ENCODE data around the gene FPGT. TPM values are rescaled to one million over a fixed set of nuclear protein-coding genes. Genes with fewer than 3 reads are reported as not detected.

The FPGT gene
- total and polyA plus RNA-seq, 2 of the 8 experiments (the other 6 are each of a cell fraction or from before 2014, with no cell fraction given): 1.3 to 4.1 TPM

- H4K8ac ChIP-seq (ENCODE audit: extremely low read depth, insufficient read depth, low read length): no peak overlapping the region
- H2AFZ ChIP-seq (ENCODE audit: low read length): no peak overlapping the region
- H3K27ac ChIP-seq (ENCODE audit: low read depth, low read length): no peak overlapping the region
- H3K18ac ChIP-seq (ENCODE audit: extremely low read depth, low read length): no peak overlapping the region
- no peak overlapping the region for H2BK15ac ChIP-seq (ENCODE audit: low read length)
- H3K79me2 ChIP-seq (ENCODE audit: control insufficient read depth in 1 of 2, insufficient read depth in 2 of 2, low read length in 2 of 2): no peaks in the 10 kb centered on the region
- CTCF ChIA-PET (ENCODE audit: partially characterized antibody): no interaction called here
- DNase-seq (ENCODE audit: low read depth in 1 of 2, low spot score in 2 of 2): no peak
- no peak overlapping the region for H2BK5ac ChIP-seq (ENCODE audit: low read depth, low read length)
- no peak overlapping the region for H3K56ac ChIP-seq (replicated peaks; ENCODE audit: insufficient read length, low read depth, low read length)
- no peaks in the 10 kb centered on the region for H3K79me1 ChIP-seq (ENCODE audit: low read depth, low read length)
- no peak overlapping the region for H4K5ac ChIP-seq (ENCODE audit: insufficient read length, low read depth, low read length)
- H3K36me3 ChIP-seq (ENCODE audit: control insufficient read depth in 2 of 4, insufficient read depth in 4 of 4, low read length in 3 of 4): no peaks in the 10 kb centered on the region; a peak in 1 of 8 replicates
- H3K14ac ChIP-seq (ENCODE audit: insufficient read length): no peak overlapping the region
- no peak overlapping the region for H4K91ac ChIP-seq (replicated peaks; ENCODE audit: insufficient read length, low read length)
- H3K27me3 ChIP-seq (replicated peaks in 1 of 4; ENCODE audit: control insufficient read depth in 3 of 4, extremely low read depth in 1 of 4, insufficient read depth in 3 of 4, low read length in 3 of 4): peaks cover 0 to 3% (median 1%) of the 10 kb centered on the region in 4 experiments; a peak in 4 of 7 replicates
- H2AK5ac ChIP-seq (ENCODE audit: low read depth, low read length): no peak overlapping the region
- H2BK12ac ChIP-seq (ENCODE audit: low read depth, low read length): no peak overlapping the region
- no peak overlapping the region for H3K4ac ChIP-seq (replicated peaks; ENCODE audit: insufficient read length, low read depth, low read length)
- no peak overlapping the region for H3K4me3 ChIP-seq (ENCODE audit: extremely low read depth in 1 of 4, insufficient read depth in 2 of 4, low read depth in 3 of 4, low read length in 4 of 4)
- no peak overlapping the region for H2BK20ac ChIP-seq (ENCODE audit: low read length)
- no peaks in the 10 kb centered on the region for H3K23me2 ChIP-seq (ENCODE audit: low read depth, low read length)
- no peak overlapping the region for H3K4me2 ChIP-seq (ENCODE audit: insufficient read depth in 1 of 2, low read depth in 2 of 2, low read length in 2 of 2)
- H3K9ac ChIP-seq (replicated peaks in 1 of 4; ENCODE audit: extremely low read depth in 1 of 4, low read depth in 3 of 4, low read length in 3 of 4): no peak overlapping the region
- no peak for FAIRE-seq
- H2BK120ac ChIP-seq (replicated peaks; ENCODE audit: low read depth, low read length): no peak overlapping the region
- peaks cover 0 to 6% (median 0%) of the 10 kb centered on the region in 4 experiments; a peak in 2 of 7 replicates for H3K4me1 ChIP-seq (replicated peaks in 1 of 4; ENCODE audit: control insufficient read depth in 3 of 4, insufficient read depth in 4 of 4, low read length in 3 of 4)
- WGBS, 2 experiments (ENCODE audit: extremely low coverage in 1 of 2, insufficient coverage in 1 of 2, insufficient read length in 1 of 2, insufficient replicate concordance in 2 of 2, low coverage in 1 of 2, low lambda C conversion rate in 2 of 2, missing lambda C conversion rate in 1 of 2): 96% methylated on average over 13 of the region's 22 CpGs; no CpG with 5 or more reads in 1 of the 2 experiments
- POLR2A ChIA-PET (ENCODE audit: partially characterized antibody): no interaction called here
- peaks cover 0 to 1% of the 10 kb centered on the region in 2 experiments for H4K20me1 ChIP-seq (replicated peaks in 1 of 2; ENCODE audit: control insufficient read depth in 1 of 2, insufficient read depth in 2 of 2, low read length in 2 of 2)
- H3K9me3 ChIP-seq (ENCODE audit: insufficient read depth in 2 of 2, low read depth in 1 of 2, low read length in 1 of 2): peaks cover 0 to 10% of the 10 kb centered on the region in 2 experiments; a peak in 3 of 4 replicates
- no peak overlapping the region for H3K23ac ChIP-seq (ENCODE audit: insufficient read length)
- TF ChIP-seq TCF12 (IDR thresholded peaks at IDR 0.05; ENCODE audit: low read depth, low read length) (no peak), RFX5 (IDR thresholded peaks at IDR 0.05; ENCODE audit: borderline replicate concordance, low read depth, low read length) (no peak), CBX8 (IDR thresholded peaks at IDR 0.05; ENCODE audit: borderline replicate concordance, low read depth, low read length) (no peak), POLR2AphosphoS5 (IDR thresholded peaks at IDR 0.05; ENCODE audit: low read depth, low read length) (no peak), BRCA1 (IDR thresholded peaks at IDR 0.05; ENCODE audit: low read depth, low read length) (no peak)
Measured at GRCh38 chr1:74247881-74248528, 50.0 kb downstream of the FPGT start.

Measured in H1 (cell line).